Esophagus squamous epithelium (tissue), 5 donors: ENCODE measurements around the gene ZNF709. TPM values are rescaled to one million over a fixed set of nuclear protein-coding genes. Genes with fewer than 3 reads are reported as not detected.
A peak's percentile ranks its signal among the peaks of the same experiment; 100 is the strongest.

Experiments
- DNase-seq: peaks from one replicate; lab custom pipeline; 2025; lab: John Stamatoyannopoulos, UW
- H3K27ac ChIP-seq, 4 donors: fragments of 200-600 bp; sonication (generic); one replicate each; pipeline ENCODE4 v1.5.1; 2016 to 2019; ENCODE audit warnings: mild to moderate bottlenecking in 1 of 4
- H3K27me3 ChIP-seq, 4 donors: fragments of 200-600 bp; sonication (generic); 1 replicate in 3 of 4; 2 replicates in 1 of 4; pipeline versions ENCODE4 v1.5.1 to v1.6.0; 2017 to 2021; ENCODE audit warnings: antibody characterized with exemption in 1 of 4
- H3K36me3 ChIP-seq, 3 donors: fragments of 200-600 bp; sonication (generic); one replicate each; pipeline ENCODE4 v1.5.1; 2016 to 2019
- H3K4me1 ChIP-seq, 3 donors: fragments of 200-600 bp; sonication (generic); one replicate each; pipeline ENCODE4 v1.5.1; 2017 to 2019
- H3K4me3 ChIP-seq, 4 donors: fragments of 200-600 bp; sonication (generic); 1 replicate in 3 of 4; 2 replicates in 1 of 4; pipeline ENCODE4 v1.5.1; 2016 to 2019; ENCODE audit warnings: mild to moderate bottlenecking in 2 of 4, moderate library complexity in 1 of 4
- H3K9me3 ChIP-seq, 3 donors: fragments of 200-600 bp; sonication (generic); one replicate each; pipeline ENCODE4 v1.5.1; 2016 to 2019
- POLR2A ChIP-seq, 4 donors: fragments of 450-650 bp; IDR thresholded peaks; one replicate each; pipeline ENCODE4 v1.6.1; 2017; ENCODE audit warnings: antibody characterized with exemption in 4 of 4, mild to moderate bottlenecking in 4 of 4, moderate library complexity in 3 of 4
- WGBS, 2 donors: methylation state at CpG; one replicate each; pipeline ENCODE4 v1.1.5; 2018; 5-methylcytosine and 5-hydroxymethylcytosine counted together
- intact Hi-C: fragments of 100-400 bp; cut with DNase I; formaldehyde crosslinking; loops from one replicate; pipeline ENCODE4 v1.15.0; 2022
- total RNA-seq, 4 donors: library from RNA; depleted of rRNA; stranded (reverse); fragments of >200 nt; gene quantifications; one replicate each; pipeline ENCODE4 v1.1.0, GENCODE V29; 2016
- TF ChIP-seq, protein P1 (sequence below), 6 experiments: fragments of 450-650 bp in 4 of 6; fragments of 200-600 bp in 2 of 6; sonication (generic) in 2 of 6; IDR thresholded peaks; one replicate each; pipeline ENCODE4 v1.5.1; 2016 to 2019; ENCODE audit warnings: antibody characterized with exemption in 6 of 6, mild to moderate bottlenecking in 4 of 6, moderate library complexity in 4 of 6
- donor health status: DM: yes; HTN: yes; CAD: no.

Gene ZNF709
- 1 to 10 TPM in 2 of 4 donors, under 1 TPM in 2; 0.15 to 2.5 (median 1.6) TPM for total RNA-seq

DNA sequence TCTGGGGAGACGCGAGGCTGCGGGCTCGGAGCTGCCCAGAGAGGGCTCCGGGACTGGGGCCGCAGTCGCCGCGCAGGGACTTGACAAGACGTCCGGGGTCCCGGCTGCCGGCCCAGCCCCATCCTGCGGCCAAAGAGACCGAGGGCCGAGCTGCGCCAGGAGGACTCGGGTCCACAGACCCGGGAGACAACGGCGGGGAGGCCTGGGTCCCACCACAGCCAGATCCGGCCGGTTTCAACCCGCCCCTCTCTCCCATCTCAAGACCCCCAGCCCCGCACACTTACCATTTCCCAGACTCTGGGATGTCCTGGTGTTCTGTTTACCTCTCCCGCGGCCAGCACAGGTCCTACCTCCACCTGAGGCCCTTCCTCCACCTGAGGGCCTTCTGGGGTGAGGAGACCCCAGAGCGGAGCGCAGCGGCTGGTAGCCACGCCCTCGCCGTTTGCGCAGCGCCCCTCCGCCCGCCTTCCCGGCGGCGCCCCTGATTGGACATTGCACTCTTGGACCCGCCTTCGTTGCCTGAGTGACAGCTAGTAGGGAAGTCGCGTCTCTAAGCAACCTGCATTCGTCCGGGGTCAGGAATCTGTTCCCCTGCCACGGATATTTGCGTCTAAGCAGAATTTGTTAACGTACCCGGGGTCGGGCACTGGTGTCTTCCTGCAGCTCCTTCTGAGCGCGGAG, at the start of gene ZNF709:
Gene ZNF709 (minus strand): TSS at position 446 of the 681 bp plus-strand sequence. CDS start 159 bp downstream, at position 287.
- peak in 2 of 4 donors; percentile 14 to 42 for TF ChIP-seq POLR2A (IDR thresholded peaks at IDR 0.05)
- TF ChIP-seq, protein P1, sequence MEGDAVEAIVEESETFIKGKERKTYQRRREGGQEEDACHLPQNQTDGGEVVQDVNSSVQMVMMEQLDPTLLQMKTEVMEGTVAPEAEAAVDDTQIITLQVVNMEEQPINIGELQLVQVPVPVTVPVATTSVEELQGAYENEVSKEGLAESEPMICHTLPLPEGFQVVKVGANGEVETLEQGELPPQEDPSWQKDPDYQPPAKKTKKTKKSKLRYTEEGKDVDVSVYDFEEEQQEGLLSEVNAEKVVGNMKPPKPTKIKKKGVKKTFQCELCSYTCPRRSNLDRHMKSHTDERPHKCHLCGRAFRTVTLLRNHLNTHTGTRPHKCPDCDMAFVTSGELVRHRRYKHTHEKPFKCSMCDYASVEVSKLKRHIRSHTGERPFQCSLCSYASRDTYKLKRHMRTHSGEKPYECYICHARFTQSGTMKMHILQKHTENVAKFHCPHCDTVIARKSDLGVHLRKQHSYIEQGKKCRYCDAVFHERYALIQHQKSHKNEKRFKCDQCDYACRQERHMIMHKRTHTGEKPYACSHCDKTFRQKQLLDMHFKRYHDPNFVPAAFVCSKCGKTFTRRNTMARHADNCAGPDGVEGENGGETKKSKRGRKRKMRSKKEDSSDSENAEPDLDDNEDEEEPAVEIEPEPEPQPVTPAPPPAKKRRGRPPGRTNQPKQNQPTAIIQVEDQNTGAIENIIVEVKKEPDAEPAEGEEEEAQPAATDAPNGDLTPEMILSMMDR (IDR thresholded peaks at IDR 0.05), result no peak
- no peaks in the 10 kb centered on the region for H3K27me3 ChIP-seq
- peak within 1 kb of the TSS; percentile 83 to 100 (median 92) for H3K4me3 ChIP-seq
- H3K27ac ChIP-seq, result peak within 1 kb of the TSS; percentile 72 to 91 (median 86)
- intact Hi-C loops, result no loop called here
- 0% methylated on average over 8 to 24 of the region's 53 CpGs for WGBS, 2 donors
- peaks cover 5 to 29% (median 7%) of the 10 kb centered on the region in 3 donors for H3K4me1 ChIP-seq
- H3K9me3 ChIP-seq, result no peaks in the 10 kb centered on the region
- DNase-seq, result peak; percentile 23
- no peaks in the 10 kb centered on the region for H3K36me3 ChIP-seq

DNA sequence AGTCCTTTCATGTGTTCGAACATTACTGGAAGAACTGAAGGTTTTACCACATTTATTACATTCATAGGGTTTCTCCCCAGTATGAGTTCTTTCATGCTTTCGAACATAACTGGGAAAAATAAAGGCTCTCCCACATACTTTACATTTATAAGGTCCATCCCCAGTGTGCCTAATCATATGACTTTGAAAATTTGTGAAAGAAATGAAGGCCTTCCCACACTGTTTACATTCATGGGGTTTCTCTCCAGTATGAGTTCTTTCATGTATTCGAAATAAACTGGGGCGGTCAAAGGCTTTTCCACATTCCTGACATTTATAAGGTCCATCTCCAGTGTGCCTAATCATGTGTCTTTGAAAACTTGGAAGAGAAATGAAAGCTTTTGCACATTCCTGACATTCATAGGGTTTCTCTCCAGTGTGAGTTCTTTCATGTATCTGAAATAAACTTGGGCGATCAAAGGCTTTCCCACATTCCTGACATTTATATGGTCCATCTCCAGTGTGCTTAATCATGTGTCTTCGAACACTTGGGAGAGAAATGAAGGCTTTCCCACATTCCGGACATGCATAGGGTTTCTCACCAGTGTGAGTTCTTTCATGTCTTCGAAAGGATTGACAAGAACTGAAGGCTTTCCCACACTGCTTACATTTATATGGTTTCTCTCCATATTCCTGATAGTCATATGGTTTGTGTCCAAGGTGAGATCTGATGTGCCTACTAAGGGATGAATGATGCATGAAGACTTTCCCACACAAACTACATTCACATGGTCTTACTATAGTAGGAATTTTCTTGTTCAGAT, 42.6 kb upstream of the ZNF709 start:
- H3K4me1 ChIP-seq, result no peaks in the 10 kb centered on the region
- no peak for TF ChIP-seq POLR2A (IDR thresholded peaks at IDR 0.05)
- TF ChIP-seq, protein P1 (IDR thresholded peaks at IDR 0.05), result no peak
- WGBS, 2 donors, result 93 to 95% methylated on average over 8 of the region's 8 CpGs
- H3K4me3 ChIP-seq, result peak overlapping the region in 1 of 4 donors; percentile 10
- no peak for DNase-seq
- H3K36me3 ChIP-seq, result peaks cover 21 to 85% (median 25%) of the 10 kb centered on the region in 3 donors
- peaks cover 30 to 99% (median 93%) of the 10 kb centered on the region in 3 donors for H3K9me3 ChIP-seq
- no peak overlapping the region for H3K27ac ChIP-seq
- no peaks in the 10 kb centered on the region for H3K27me3 ChIP-seq
- intact Hi-C loops, result no loop called here

DNA sequence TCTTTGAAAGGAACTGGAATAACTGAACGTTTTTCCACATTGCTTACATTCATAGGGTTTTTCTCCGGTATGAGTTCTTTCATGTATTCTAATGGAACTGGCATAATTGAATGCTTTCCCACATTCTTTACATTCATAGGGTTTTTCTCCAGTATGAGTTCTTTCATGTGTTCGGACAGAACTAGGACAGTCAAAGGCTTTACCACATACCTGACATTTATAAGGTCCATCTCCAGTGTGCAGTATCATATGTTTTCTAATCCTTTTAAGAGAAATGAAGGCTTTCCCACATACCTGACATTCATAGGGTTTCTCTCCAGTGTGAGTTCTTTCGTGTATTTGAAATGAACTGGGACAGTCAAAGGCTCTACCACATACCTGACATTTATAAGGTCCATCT, 41.9 kb upstream of the ZNF709 start:
- no peaks in the 10 kb centered on the region for H3K27me3 ChIP-seq
- 90 to 92% methylated on average over 4 of the region's 4 CpGs for WGBS, 2 donors
- peaks cover 21 to 78% (median 25%) of the 10 kb centered on the region in 3 donors for H3K36me3 ChIP-seq
- no peaks in the 10 kb centered on the region for H3K4me1 ChIP-seq
- TF ChIP-seq, protein P1 (IDR thresholded peaks at IDR 0.05), result no peak
- no peak for TF ChIP-seq POLR2A (IDR thresholded peaks at IDR 0.05)
- H3K4me3 ChIP-seq, result peak overlapping the region in 1 of 4 donors; percentile 19
- intact Hi-C loops, result no loop called here
- DNase-seq, result no peak
- no peak overlapping the region for H3K27ac ChIP-seq
- H3K9me3 ChIP-seq, result peaks cover 29 to 100% (median 99%) of the 10 kb centered on the region in 3 donors

DNA sequence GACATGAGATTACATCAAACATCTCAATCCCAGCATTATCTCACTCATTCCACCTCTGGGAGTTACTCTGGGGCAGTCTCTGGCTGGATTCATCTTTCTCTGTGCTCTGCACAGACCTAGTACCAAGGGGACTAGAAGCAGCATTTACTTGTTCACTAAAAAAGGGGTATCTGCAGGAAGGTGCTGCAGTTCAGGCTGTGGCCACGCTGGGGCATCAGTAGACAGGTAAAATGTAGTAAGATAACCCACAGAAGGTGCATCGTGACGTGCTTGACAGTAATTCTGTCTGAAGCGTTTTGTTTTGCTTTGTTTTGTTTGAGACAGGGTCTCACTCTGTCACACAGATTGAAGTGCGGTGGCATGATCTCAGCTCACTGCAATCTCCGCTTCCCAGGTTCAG, 37.4 kb upstream of the ZNF709 start:
- Histone ChIP-seq H3K27ac (no peak overlapping the region), H3K9me3 (peaks cover 12 to 96% (median 68%) of the 10 kb centered on the region in 3 donors), H3K4me1 (no peaks in the 10 kb centered on the region), H3K27me3 (no peaks in the 10 kb centered on the region), H3K36me3 (peaks cover 10 to 33% (median 12%) of the 10 kb centered on the region in 3 donors), H3K4me3 (no peak overlapping the region)
- TF ChIP-seq, protein P1 (IDR thresholded peaks at IDR 0.05), result peak in 2 of 6 experiments; percentile 17 to 40
- no peak for TF ChIP-seq POLR2A (IDR thresholded peaks at IDR 0.05)
- 53 to 56% methylated on average over 6 of the region's 6 CpGs for WGBS, 2 donors
- intact Hi-C loops, result no loop called here
- DNase-seq, result no peak
